ENCODE data around the gene LEAP2. TPM values are rescaled to one million over a fixed set of nuclear protein-coding genes. Genes with fewer than 3 reads are reported as not detected.
A peak's percentile ranks its signal among the peaks of the same experiment; 100 is the strongest.

Gene LEAP2
- total RNA-seq, 1 experiment from 2014 or later = 1.6 TPM

DNA sequence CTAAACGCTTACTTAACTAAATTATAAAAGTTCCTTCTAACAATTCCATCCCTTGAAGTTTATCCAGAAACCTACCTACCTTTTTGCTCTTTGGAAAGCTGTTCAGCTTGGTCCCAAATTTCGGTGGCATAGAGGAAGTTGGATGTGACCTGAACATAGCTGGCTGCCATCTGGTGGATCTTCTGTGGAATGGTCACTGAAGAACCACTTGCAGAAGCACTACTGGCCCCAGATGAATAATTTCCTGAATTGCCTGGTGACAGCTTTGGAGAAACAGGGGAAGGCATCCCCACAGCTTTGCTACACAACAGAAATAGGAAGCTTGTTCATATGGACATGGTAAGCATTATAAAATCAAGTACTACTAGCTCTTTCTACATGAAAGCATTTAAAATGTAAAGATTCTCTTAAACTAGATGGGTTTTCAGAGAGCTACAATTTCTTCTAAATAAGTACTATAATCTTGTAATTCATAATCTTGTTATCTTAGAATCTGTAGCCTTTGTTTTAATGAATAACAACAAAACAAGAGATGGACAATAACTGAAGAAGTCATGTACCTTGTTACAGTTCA lies 9.9 kb downstream of the LEAP2 start:
- Histone ChIP-seq H3K27me3 (no peaks in the 10 kb centered on the region), H3K4me3 (no peak overlapping the region), H3K9me3 (replicated peaks) (no peaks in the 10 kb centered on the region), H3K4me1 (peaks cover 2% of the 10 kb centered on the region; the same call in 1 of the 2 replicates), H3K36me3 (peaks cover 57% of the 10 kb centered on the region), H3K27ac (no peak overlapping the region)
- DNase-seq = peak; percentile 48 to 69

DNA sequence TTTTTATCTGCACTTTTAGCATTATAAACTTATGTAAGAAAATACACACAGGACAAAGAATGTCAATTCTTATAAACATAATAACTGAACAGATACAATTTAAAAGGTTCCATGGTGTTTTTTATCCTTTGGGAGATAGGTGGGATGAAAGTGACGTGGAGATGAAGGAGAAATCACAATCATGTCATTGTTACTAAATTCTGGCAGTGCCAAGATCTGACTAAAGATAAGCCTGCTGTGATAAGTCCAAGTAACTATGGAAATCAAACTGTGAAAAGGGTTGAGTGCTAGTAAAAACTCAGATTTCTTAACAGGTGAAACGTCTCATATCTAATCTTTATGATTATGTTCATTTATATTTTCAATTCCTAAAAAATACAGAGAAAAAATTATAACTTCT lies 11.1 kb downstream of the LEAP2 start:
- H3K4me3 ChIP-seq = no peak overlapping the region
- H3K4me1 ChIP-seq = no peaks in the 10 kb centered on the region
- H3K27me3 ChIP-seq = no peaks in the 10 kb centered on the region
- H3K9me3 ChIP-seq (replicated peaks) = no peaks in the 10 kb centered on the region
- no peak overlapping the region for H3K27ac ChIP-seq
- peaks cover 65% of the 10 kb centered on the region for H3K36me3 ChIP-seq
- DNase-seq = no peak

DNA sequence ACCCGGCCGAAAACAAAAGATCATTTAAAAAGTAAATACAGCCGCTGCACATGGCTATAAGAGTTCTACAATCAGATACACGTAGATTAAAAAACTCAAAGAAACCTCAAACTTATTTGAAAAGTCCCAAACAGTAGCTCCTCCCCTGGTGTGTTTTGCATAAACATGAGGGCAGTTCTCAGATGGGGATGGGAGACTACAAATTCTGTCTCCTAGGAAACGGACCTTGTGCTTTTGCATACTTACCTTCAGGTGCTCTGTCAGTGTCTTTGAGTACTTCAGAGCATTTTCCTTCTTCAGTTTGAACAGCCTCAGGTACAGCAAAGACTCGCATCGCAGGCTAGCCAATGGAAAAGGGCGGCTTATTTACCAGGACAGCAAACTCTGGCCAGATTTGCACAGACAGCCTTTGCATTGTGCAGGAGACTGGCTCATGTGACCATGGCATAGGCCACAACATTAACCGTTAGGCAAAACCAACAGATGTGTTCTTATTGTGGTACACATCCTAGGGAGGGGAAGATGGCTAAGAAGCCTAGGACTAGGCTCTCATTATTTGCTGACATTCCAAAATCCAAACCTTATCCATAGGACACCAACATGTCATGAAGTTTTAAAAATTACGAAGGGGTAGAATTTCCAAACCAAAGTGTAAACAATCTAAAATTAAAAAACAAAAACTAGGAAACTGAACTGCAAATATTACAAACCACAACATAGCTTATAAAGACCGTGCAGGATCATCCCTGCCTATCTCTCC lies 12.8 kb downstream of the LEAP2 start:
- Histone ChIP-seq H3K4me3 (no peak overlapping the region), H3K4me1 (no peaks in the 10 kb centered on the region), H3K27me3 (no peaks in the 10 kb centered on the region), H3K9me3 (replicated peaks) (no peaks in the 10 kb centered on the region), H3K36me3 (peaks cover 60% of the 10 kb centered on the region), H3K27ac (no peak overlapping the region)
- no peak for DNase-seq

- Histone ChIP-seq H3K4me1 (no peaks in the 10 kb centered on the region), H3K27me3 (no peaks in the 10 kb centered on the region), H3K36me3 (peaks cover 66% of the 10 kb centered on the region), H3K9me3 (replicated peaks) (no peaks in the 10 kb centered on the region), H3K4me3 (no peak overlapping the region), H3K27ac (no peak overlapping the region)
- no peak for DNase-seq
These were observed 13.8 kb downstream of the LEAP2 start for GRCh38 chr5:132887283-132887682.

GRCh38 chr5:132889501-132889900 lies 16.0 kb downstream of the LEAP2 start:
- no peaks in the 10 kb centered on the region for H3K9me3 ChIP-seq (replicated peaks)
- no peaks in the 10 kb centered on the region for H3K4me1 ChIP-seq
- H3K27ac ChIP-seq = no peak overlapping the region
- H3K4me3 ChIP-seq = no peak overlapping the region
- H3K27me3 ChIP-seq = no peaks in the 10 kb centered on the region
- H3K36me3 ChIP-seq = peaks cover 77% of the 10 kb centered on the region
- DNase-seq = no peak

- H3K4me3 ChIP-seq = no peak overlapping the region
- H3K27me3 ChIP-seq = no peaks in the 10 kb centered on the region
- H3K27ac ChIP-seq = no peak overlapping the region
- H3K9me3 ChIP-seq (replicated peaks) = no peaks in the 10 kb centered on the region
- no peaks in the 10 kb centered on the region for H3K4me1 ChIP-seq
- DNase-seq = no peak
- peaks cover 78% of the 10 kb centered on the region for H3K36me3 ChIP-seq
These were observed 17.3 kb downstream of the LEAP2 start for GRCh38 chr5:132890817-132891216.

GRCh38 chr5:132895719-132896305 lies 22.3 kb downstream of the LEAP2 start:
- Histone ChIP-seq H3K36me3 (peaks cover 68% of the 10 kb centered on the region), H3K27ac (no peak overlapping the region), H3K4me1 (no peaks in the 10 kb centered on the region), H3K27me3 (no peaks in the 10 kb centered on the region), H3K9me3 (replicated peaks) (no peaks in the 10 kb centered on the region), H3K4me3 (no peak overlapping the region)
- no peak for DNase-seq

DNA sequence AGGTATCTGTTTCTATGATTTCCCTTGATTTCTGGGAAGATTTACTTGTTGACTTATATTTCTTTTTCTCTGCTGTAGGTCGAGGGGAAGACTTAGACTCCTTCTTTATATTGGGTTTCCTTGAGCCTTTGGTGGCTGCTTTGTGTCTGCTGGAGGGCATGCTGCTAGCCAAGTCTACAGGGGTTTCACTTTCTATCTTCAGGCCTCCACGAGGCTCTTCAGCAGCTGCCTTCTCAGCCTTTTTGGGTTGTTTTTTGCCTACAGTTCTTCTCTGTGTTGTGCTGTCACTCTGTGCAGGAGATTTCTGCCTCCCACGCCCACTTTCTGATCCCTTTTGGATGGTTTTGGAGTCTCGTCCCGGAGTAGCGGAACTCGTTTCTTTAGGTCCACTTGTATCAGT lies 23.2 kb downstream of the LEAP2 start:
- Histone ChIP-seq H3K4me3 (no peak overlapping the region), H3K27me3 (no peaks in the 10 kb centered on the region), H3K4me1 (no peaks in the 10 kb centered on the region), H3K9me3 (replicated peaks) (no peaks in the 10 kb centered on the region), H3K36me3 (peaks cover 60% of the 10 kb centered on the region), H3K27ac (no peak overlapping the region)
- no peak for DNase-seq

DNA sequence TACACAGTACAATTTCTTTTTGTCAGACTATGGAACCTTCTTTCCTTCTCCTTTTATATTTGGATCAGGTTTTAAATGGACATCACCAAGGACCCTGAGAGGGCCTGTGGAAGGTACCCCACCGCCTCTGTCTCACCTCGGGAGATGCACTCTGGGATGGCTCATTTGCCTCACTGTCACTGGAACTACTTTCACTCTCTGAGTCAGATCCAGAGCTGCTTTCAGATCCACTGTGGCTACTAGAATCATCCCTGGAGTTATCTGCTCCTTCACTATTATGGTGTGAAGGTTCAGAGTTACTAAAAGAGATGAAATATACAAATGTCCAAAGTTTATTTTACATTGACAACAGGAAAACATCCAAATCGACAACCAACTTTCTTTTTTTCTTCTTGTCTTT lies 24.6 kb downstream of the LEAP2 start:
- Histone ChIP-seq H3K9me3 (replicated peaks) (no peaks in the 10 kb centered on the region), H3K4me3 (no peak overlapping the region), H3K27me3 (no peaks in the 10 kb centered on the region), H3K4me1 (no peaks in the 10 kb centered on the region), H3K36me3 (peaks cover 46% of the 10 kb centered on the region), H3K27ac (no peak overlapping the region)
- no peak for DNase-seq

- Histone ChIP-seq H3K27ac (no peak overlapping the region), H3K36me3 (peaks cover 34% of the 10 kb centered on the region), H3K27me3 (no peaks in the 10 kb centered on the region), H3K4me3 (no peak overlapping the region), H3K4me1 (peaks cover 8% of the 10 kb centered on the region), H3K9me3 (replicated peaks) (no peaks in the 10 kb centered on the region)
- DNase-seq = no peak
These were observed 27.6 kb downstream of the LEAP2 start for GRCh38 chr5:132901036-132901435.

DNA sequence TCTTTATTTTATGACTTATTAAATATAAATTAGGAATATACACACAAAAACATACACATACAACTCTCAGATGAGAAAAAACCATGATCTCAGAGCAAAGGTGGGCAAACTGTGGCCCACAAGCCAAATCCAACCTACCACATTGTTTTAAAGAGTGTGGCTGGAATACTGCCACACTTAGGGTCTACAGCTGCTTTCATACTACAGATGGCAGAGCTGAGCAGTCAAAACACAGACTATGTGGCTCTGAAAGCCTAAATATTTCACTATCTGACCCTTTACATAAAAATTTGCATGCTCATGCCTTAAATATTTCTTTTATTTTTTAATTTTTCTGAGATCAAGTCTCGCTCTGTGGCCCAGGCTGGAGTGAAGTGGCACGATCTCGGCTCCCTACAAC lies 28.3 kb downstream of the LEAP2 start:
- no peak for DNase-seq
- no peak overlapping the region for H3K27ac ChIP-seq
- no peaks in the 10 kb centered on the region for H3K27me3 ChIP-seq
- H3K4me3 ChIP-seq = no peak overlapping the region
- no peaks in the 10 kb centered on the region for H3K9me3 ChIP-seq (replicated peaks)
- peaks cover 27% of the 10 kb centered on the region for H3K36me3 ChIP-seq
- peaks cover 8% of the 10 kb centered on the region for H3K4me1 ChIP-seq

DNA sequence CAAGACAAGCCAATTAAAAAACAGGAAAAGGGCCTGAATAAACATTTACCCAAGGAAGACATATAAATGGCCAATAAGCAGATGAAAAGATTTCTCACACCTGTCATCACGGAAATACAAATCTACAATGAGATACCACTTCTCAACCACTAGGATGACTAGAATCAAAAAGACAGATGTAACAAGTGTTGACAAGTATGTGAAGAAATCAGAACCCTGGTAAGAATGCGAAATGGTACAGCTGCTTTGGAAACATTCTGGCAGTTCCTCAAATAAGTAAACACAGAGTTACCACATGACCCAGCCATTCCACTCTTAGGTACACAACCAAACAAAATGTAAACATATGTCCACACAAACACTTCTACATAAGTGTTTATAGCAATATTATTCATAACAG lies 32.5 kb downstream of the LEAP2 start:
- Histone ChIP-seq H3K36me3 (peaks cover 12% of the 10 kb centered on the region), H3K27ac (no peak overlapping the region), H3K9me3 (replicated peaks) (no peaks in the 10 kb centered on the region), H3K27me3 (no peaks in the 10 kb centered on the region), H3K4me1 (peaks cover 8% of the 10 kb centered on the region), H3K4me3 (no peak overlapping the region)
- peak; percentile 7 to 63 for DNase-seq

DNA sequence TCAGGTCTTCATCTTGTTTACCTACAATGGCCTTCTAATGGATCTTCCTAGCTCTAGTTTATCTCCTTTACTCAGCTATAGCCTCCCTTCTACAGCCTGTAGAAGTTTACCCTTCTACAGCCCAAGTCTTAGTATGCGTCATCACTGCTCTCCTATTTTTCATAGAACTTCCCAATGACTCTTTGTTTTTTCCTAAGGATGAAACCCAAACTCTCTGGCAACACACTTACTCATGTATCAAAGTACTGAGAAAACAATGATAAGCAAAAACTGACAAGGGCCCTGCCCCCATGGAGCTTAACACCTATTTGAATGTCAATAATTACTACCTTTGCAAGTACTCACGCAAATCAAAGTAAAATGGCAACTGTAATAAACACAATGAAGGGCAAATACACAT lies 33.7 kb downstream of the LEAP2 start:
- Histone ChIP-seq H3K27me3 (no peaks in the 10 kb centered on the region), H3K4me1 (peaks cover 8% of the 10 kb centered on the region), H3K36me3 (peaks cover 17% of the 10 kb centered on the region), H3K4me3 (no peak overlapping the region), H3K9me3 (replicated peaks) (no peaks in the 10 kb centered on the region), H3K27ac (no peak overlapping the region)
- DNase-seq = no peak

DNA sequence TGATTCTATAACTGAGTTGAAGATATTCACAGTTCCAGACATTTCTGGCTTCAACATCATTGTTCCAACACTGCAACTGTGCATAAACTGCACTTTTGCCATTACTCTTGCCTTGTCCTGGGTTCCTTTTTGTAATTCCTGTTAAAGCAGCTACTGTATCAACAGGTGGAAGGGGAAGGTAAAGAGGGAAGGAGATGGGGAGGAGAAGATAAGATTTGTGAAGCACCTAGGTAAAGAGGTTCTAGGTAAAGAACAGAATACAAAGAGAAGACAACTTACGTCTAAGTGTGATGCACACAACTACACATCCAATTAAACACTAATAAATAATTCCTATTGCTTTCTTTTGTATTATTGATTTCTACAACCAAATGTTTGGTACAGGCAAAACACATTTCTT lies 36.2 kb downstream of the LEAP2 start:
- Histone ChIP-seq H3K36me3 (peaks cover 33% of the 10 kb centered on the region), H3K9me3 (replicated peaks) (no peaks in the 10 kb centered on the region), H3K4me1 (peaks cover 8% of the 10 kb centered on the region), H3K27ac (no peak overlapping the region), H3K27me3 (no peaks in the 10 kb centered on the region), H3K4me3 (no peak overlapping the region)
- DNase-seq = no peak

- H3K4me1 ChIP-seq = no peaks in the 10 kb centered on the region
- H3K27me3 ChIP-seq = no peaks in the 10 kb centered on the region
- H3K36me3 ChIP-seq = peaks cover 42% of the 10 kb centered on the region
- no peak overlapping the region for H3K27ac ChIP-seq
- no peaks in the 10 kb centered on the region for H3K9me3 ChIP-seq (replicated peaks)
- no peak for DNase-seq
- no peak overlapping the region for H3K4me3 ChIP-seq
These were observed 42.2 kb downstream of the LEAP2 start for GRCh38 chr5:132915681-132916080.
